Epithelial cell of prostate (primary cell): ENCODE results near the gene PTH2R.
"Not testable (repeated sequence)": the region's sequence is repeated elsewhere in the genome, so short reads cannot be mapped to it uniquely, and the experiment has no call there.

Source experiments
- DNase-seq: peaks from one replicate; pipeline ENCODE4 v3.0.0-alpha.2; 2011; ENCODE audit warnings: low read depth, low spot score
- H3K27ac ChIP-seq: fragments of 450-650 bp; 2 replicates; pipeline ENCODE4 v1.5.1; 2017; ENCODE audit warnings: mild to moderate bottlenecking

The PTH2R gene

GRCh38 chr2:208386541-208386940, 20.1 kb upstream of the PTH2R start:
- DNase-seq, result no peak
- H3K27ac ChIP-seq, result no peak overlapping the region

- H3K27ac ChIP-seq, result no peak overlapping the region
- no peak for DNase-seq
Observed at GRCh38 chr2:208389940-208390339, 16.7 kb upstream of the PTH2R start.

- H3K27ac ChIP-seq, result no peak overlapping the region
- DNase-seq, result no peak
Observed at GRCh38 chr2:208392300-208392699, 14.3 kb upstream of the PTH2R start.

DNA sequence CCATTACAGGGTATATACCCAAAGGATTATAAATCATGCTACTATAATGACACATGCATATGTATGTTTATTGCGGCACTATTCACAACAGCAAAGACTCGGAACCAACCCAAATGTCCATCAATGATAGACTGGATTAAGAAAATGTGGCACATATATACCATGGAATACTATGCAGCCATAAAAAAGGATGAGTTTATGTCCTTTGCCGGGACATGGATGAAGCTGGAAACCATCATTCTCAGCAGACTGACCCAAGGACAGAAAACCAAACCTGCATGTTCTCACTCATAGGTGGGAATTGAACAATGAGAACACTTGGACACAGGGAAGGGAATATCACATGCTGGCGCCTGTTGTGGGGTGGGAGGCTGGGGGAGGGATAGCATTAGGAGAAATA, 9.8 kb upstream of the PTH2R start:
- H3K27ac ChIP-seq, DNase-seq: not testable (repeated sequence)

- no peak for DNase-seq
- no peak overlapping the region for H3K27ac ChIP-seq
Observed at GRCh38 chr2:208399201-208399600, 7.4 kb upstream of the PTH2R start.

DNA sequence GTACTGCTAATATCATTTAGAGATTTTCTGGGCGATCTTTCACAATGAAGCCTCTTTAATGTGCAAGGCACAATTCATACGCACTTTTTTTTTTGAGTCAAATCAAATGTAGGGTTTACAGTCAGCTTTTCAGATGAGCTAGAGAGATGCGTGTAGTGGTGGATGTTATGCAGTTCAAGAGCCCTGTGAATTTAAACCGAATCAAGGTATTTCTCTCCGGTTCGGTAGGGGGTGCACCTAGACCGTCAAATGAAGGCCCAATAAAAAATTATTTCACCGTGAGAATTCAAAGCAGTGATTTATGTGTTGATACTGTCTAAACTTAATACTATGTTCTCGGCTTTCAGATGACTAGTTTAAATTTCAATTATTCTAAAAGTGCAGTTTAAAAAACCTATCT, 1.1 kb downstream of the PTH2R start:
- DNase-seq, result no peak
- H3K27ac ChIP-seq, result no peak overlapping the region

DNA sequence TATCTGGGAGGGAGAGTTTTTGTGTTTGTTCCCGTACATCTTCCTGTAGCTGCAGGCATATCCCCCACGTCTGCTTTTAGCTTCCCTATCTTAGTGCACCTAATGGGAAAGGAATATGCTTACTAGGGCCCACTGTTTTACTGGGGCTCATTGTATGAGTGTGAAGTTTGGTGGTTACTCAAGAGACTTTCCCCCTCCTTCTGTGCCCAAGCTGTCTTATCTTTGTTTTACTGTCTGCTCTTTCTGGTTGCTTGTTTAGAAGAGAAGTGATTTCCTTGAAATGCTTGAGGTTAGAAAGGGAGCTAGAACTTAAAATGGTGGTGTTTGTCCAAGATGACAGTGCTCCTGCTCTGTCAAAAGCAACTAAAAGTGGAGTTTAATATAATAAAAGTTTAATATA, 7.3 kb downstream of the PTH2R start:
- no peak for DNase-seq
- H3K27ac ChIP-seq, result no peak overlapping the region

GRCh38 chr2:208415255-208415654, 8.7 kb downstream of the PTH2R start:
- H3K27ac ChIP-seq, result no peak overlapping the region
- no peak for DNase-seq

DNA sequence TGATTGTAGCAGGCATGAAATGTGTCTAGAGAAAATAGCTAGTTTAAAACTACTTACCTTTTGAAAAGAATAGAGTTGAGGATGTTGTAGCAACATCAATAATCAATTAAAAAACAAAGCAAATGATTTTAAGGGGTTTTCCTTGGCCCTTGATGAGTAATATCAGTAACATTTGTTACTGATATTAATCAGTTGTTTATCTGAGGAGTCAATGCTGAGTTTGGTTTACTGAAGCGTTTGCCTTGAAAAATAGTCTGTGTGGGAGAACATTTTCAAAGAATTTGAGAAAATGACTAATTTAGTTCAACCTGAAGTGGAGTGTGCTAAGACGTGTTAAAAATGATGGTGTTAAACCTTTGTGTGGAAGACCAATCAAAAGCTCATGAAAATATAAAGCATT, 9.3 kb downstream of the PTH2R start:
- DNase-seq, result no peak
- H3K27ac ChIP-seq, result no peak overlapping the region

GRCh38 chr2:208426412-208427045, 19.9 kb downstream of the PTH2R start:
- no peak for DNase-seq

DNA sequence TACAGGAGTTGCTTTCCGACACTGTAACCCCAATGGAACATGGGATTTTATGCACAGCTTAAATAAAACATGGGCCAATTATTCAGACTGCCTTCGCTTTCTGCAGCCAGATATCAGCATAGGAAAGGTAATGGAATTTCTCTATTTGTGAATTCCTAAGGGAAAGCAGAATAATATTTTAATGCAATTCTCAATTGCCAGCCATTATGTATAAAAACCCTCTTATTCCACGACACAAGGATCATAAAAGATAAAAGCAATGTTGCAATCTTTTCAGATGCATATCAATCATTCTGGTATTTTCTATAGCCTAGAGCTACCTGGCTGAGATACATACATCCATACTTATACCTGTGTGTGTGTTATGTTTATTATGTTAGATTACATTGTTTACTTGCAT, 31.2 kb downstream of the PTH2R start:
- DNase-seq, result no peak
- no peak overlapping the region for H3K27ac ChIP-seq

More at GRCh38 chr2:208426412-208427045, 19.9 kb downstream of the PTH2R start:
- no peak overlapping the region for H3K27ac ChIP-seq

- DNase-seq, result no peak
Observed at GRCh38 chr2:208440716-208441115, 34.1 kb downstream of the PTH2R start.

DNA sequence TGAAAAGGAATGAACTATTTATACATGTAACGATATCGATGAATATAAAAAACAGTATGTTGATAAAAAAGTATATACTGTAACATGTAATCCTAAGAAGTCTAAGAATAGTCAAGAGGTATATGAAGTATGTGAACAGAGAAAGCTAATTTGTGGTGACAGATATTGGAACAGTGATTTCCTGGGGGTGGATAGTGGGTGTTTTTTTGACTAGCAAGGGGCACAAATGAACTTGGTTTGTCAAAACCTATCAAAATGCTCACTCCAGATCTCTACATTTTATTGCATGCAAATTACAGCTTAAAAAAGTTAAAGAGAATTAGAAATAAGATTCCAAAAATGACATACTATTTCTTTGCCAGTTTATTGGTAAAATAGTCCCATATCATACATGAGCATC, 35.4 kb downstream of the PTH2R start:
- DNase-seq, result no peak
- H3K27ac ChIP-seq, result no peak overlapping the region

More at GRCh38 chr2:208440716-208441115, 34.1 kb downstream of the PTH2R start:
- H3K27ac ChIP-seq, result no peak overlapping the region

GRCh38 chr2:208447447-208447846, 40.9 kb downstream of the PTH2R start:
- not testable (repeated sequence) for DNase-seq, H3K27ac ChIP-seq

GRCh38 chr2:208451061-208451460, 44.5 kb downstream of the PTH2R start:
- H3K27ac ChIP-seq, result no peak overlapping the region
- no peak for DNase-seq

GRCh38 chr2:208454861-208455260, 48.3 kb downstream of the PTH2R start:
- DNase-seq, result no peak
- H3K27ac ChIP-seq, result no peak overlapping the region

DNA sequence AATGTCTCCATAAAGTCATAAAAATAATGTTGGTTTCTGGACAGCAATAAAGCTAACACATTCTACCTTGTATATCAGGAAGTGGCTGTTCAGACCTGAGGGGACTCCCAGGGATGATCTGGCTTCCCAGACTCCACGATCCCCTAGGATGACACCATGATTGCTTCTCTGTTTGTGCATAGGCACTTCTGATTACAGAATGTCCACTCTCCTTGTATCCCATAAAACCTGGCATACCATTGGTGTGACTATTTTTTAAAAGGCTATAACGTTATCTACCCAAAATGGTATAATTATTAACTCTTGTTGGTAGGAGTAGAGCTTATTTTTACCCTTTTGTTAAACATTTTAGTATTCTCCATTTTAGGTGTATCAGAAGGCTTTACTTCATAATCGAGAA, 57.1 kb downstream of the PTH2R start:
- H3K27ac ChIP-seq, result no peak overlapping the region
- no peak for DNase-seq

GRCh38 chr2:208464205-208464604, 57.6 kb downstream of the PTH2R start:
- no peak for DNase-seq
- no peak overlapping the region for H3K27ac ChIP-seq

- H3K27ac ChIP-seq, result no peak overlapping the region
- DNase-seq, result no peak
Observed at GRCh38 chr2:208466151-208466919, 59.7 kb downstream of the PTH2R start.

DNA sequence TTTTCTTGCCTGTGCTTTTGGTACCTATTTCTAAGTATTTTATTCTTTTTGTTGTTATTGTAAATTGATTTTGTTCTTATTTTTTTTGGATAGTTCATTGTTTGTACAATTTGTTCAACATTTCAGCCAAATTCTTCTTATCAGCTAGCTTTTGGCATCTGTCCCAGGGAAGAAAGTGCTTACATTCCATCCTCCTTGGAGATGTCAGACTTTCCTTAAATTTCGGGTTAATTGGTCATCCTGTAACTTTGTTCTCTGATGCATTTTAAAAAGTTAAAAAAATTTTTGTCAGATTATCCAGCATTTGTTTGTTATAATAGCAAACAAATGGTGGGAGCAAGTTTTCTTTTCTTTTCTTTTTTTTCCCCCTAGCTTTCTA, 60.3 kb downstream of the PTH2R start:
- DNase-seq, result no peak
- no peak overlapping the region for H3K27ac ChIP-seq

DNA sequence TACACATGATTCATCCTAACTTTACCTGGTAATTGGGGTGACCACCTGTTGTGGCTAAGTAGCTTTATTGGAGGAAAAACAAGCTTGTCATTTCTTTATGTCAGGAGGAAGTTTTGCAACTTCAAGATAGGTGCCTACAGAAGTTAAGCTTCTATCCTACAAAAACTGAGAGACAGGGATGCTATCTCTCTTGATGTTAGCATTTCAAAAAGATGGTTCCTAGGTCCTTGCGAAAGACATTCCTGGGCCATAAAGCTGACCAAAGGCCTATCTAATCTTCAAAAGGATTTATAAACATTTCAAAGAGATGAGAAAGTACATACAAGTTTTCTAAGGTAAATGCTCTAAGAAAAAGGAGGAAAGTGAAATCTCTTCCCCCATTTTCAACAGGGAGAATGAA, 61.0 kb downstream of the PTH2R start:
- DNase-seq, result no peak

GRCh38 chr2:208477741-208478140, 71.1 kb downstream of the PTH2R start:
- H3K27ac ChIP-seq, result no peak overlapping the region
- DNase-seq, result no peak

More for the DNA sequence above, 61.0 kb downstream of the PTH2R start:
- no peak overlapping the region for H3K27ac ChIP-seq
